ENCODE data around the gene SYT11.
"Not testable (repeated sequence)": the region's sequence is repeated elsewhere in the genome, so short reads cannot be mapped to it uniquely, and the experiment has no call there.

The SYT11 gene

DNA sequence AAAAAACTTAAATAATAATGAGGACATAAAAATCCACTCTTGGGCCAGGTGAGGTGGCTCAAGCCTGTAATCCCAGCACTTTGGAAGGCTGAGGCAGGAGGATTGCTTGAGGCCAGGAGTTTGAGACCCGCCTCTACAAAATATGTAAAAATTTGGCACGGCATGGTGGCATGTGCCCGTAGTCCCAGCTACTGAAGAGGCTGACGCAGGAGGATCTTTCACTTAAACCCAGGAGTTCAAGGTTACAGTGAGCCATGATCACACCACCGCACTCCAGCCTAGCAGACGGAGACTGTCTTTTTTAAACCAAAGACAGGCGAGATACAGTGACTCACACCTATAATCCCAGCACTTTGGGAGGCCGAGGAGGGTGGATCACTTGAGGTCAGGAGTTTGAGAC, 37.1 kb downstream of the SYT11 start:
- in situ Hi-C loops (cut with MboI; ENCODE audit: low sequenced_read_pairs), result not testable (repeated sequence)

DNA sequence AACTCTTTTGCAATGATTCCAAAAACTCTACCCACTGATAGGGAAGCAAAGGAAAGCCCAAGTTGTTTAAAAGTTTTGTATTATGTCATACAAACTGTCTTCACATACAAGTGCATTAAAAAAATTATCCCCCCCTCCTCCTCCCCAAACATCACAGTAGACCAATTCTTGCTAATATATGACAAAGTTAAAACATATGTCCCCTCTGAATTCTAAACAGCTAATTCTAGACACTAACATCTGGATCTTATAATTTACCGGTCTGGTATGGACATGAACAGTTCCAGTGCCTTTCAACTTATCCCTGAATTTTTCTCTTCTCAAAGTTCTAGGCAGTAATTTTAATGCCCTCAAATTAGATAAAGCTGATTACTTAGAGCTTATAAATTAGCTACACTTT, 38.4 kb downstream of the SYT11 start:
- in situ Hi-C loops (cut with MboI; ENCODE audit: low sequenced_read_pairs), result no loop called here

DNA sequence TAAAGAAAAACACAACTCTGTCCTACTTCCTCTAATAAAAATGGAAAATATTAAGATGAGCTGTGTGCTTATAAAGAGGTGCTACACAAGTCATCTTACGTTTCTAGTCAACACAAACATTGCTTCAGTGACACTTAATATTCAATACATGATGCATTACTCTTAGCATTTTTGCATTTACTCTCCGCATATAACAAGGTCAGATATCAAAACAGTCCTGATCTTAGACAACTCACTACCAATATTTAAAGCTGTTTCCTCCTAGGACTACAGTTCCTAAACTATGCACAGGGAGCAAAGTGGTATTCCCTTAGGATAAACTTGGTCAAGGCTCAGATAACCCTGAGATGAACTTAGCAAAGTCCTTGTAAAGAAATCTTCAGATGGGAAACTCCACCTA, 39.5 kb downstream of the SYT11 start:
- in situ Hi-C loops (cut with MboI; ENCODE audit: low sequenced_read_pairs), result no loop called here

DNA sequence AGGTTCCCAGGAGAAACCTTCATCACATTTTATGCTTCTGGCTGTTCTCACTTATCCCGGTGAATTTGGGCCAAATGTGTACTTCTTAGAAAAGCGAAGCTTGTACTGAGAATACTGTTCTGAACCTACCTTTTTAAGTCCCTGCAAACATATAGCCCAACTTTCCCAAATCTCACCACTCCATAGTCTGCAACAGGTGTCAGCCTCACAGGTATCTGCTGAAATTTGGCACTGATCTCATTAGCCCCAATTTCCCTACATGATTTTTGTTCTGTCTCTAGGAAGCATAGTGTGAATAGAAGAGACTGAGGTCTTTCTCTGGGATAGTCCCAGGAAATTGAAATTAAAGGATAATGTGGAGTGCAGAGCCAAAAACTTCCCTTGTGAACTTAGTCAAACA, 40.3 kb downstream of the SYT11 start:
- in situ Hi-C loops (cut with MboI; ENCODE audit: low sequenced_read_pairs), result no loop called here

DNA sequence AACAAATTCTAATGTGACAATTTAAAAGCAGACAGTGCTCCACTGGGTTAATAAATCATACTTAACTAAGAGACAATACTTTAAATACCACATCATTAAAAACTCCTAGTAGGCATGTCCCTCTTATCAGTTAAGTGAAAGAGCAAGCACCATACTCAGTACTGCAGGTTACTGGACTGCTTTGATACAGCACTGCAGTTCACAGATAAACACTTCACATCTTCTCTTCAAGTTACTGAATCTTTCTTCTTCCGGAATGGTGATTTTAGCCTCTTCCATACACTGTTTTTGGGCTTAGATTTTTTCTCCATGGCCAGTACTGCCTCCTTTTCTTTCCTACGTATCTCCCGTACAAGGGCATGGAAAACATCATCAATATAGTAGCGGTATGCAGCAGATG, 40.8 kb downstream of the SYT11 start:
- in situ Hi-C loops (cut with MboI; ENCODE audit: low sequenced_read_pairs), result no loop called here

DNA sequence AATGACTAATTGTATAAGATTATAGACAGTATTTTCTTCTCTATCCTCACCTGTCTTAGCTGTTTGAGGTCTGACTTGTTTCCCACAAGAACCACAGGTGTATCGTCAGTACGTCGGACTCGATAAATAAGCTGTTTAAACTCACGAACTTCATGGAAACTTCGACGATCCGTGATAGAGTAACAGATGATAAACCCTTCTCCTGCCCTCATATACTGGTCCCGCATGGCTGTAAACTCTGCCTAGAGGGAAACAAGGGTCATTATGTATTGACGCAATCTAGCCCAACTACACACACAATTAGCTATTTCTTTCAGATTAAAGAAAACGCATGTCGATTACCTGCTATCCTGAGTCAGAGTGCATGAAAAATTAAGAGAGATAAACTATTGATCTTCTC, 44.9 kb downstream of the SYT11 start:
- in situ Hi-C loops (cut with MboI; ENCODE audit: low sequenced_read_pairs), result no loop called here

DNA sequence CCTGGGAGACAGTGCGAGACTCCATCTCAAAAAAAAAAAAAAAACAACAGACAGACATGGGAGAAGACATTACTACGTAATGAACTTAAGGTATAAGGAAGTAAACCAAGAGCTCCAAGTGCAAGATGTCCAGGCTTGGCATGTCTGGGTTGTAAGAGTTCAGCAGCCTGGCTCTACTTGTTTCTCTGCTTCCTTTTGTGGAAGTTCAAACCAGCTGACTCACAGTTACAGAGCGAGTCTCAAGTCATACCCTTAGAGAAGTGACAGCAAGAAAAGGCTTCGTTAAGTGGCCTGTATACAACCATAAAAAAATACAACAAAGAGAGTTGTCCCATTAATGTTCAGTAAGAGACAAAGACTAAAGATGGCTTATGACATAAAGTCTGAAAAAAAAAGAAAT, 50.5 kb downstream of the SYT11 start:
- in situ Hi-C loops (cut with MboI; ENCODE audit: low sequenced_read_pairs), result no loop called here

DNA sequence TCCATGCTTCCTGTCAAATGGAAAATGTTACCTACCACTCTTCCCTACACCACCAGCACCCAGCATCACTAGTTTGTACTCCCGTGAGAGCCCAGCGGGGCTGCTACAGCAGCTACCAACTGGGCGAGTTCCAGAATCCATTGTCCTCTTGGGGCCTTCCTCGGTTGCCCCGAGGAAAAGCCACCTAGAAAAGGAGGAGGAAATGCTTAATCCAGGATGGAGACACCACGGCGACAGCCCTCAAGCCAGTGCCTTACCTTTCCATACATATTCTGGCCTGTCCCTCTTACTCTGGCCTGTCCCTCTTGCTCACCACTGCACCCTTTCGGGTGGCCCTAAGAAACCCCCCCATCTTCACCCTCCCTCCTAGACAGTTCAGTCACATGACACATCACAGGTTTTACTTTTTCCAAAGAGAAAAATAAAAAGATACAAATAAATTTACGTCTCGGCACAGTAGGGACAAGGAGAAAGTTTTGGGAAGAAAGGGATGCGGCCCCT, 51.3 kb downstream of the SYT11 start:
- in situ Hi-C loops (cut with MboI; ENCODE audit: low sequenced_read_pairs), result no loop called here

DNA sequence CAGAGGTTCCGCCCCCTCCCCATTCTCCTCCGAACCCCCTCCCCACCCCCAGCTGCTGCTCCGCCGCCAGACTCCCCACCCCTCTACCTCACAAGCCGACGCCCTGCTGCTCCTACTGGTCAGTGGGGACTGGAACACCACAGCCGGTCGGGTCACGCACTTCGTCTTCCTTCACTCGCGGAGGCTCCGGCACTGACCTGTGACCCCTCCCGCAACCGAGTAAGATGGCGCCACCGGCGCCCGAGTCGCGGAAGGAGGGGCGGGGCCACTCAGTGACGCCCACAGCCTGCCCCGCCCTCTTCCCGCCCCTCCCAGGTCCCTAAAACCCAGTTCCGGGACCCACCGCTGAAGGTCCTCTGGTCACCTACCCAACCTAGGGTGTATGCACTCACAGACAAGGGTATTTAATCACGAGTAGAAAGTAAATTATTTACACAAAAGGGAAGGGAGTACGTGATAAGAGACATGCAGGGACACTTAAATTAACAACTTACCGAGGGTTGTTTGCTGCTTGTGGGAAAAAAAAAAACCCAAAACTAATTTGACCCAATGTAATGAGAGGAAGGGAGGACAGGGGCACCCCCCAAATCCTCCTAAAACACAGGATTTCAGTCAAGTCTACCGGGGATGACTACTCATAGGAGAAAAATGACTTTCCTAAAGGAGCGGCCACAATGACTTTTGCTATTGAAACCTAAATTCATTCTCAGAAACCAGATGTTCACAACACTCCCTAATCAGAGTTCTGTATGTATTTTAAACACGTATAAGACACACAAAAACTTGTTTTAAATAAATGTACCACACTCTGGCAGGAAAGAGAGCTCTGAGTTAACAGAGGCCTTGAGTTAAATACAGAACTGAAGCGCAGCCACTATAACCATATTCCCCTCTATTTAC, 52.0 kb downstream of the SYT11 start, which contains the start of gene RIT1:
RIT1 (minus strand) TSS at position 194 of the 900 bp plus-strand sequence. CDS start 588 bp downstream, outside the sequence.
- in situ Hi-C loops (cut with MboI; ENCODE audit: low sequenced_read_pairs), result no loop called here

DNA sequence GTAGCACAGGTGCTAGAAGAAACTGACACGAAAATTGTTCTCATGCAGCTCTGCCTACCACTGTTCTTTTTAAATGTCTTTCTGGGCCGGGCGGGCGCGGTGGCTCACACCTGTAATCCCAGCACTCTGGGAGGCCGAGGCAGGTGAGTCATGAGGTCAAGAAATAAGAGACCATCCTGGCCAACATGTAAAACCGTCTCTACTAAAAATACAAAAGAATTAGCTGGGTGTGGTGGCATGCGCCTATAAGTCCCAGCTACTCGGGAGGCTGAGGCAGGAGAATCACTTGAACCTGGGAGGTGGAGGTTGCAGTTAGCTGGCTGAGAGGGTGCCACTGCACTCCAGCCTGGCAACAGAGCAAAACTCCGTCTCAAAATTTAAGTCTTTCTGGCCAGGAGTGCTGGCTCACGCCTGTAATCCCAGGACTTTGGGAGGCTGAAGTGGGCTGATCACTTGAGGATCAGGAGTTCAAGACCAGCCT, 52.7 kb downstream of the SYT11 start:
- in situ Hi-C loops (cut with MboI; ENCODE audit: low sequenced_read_pairs), result no loop called here

DNA sequence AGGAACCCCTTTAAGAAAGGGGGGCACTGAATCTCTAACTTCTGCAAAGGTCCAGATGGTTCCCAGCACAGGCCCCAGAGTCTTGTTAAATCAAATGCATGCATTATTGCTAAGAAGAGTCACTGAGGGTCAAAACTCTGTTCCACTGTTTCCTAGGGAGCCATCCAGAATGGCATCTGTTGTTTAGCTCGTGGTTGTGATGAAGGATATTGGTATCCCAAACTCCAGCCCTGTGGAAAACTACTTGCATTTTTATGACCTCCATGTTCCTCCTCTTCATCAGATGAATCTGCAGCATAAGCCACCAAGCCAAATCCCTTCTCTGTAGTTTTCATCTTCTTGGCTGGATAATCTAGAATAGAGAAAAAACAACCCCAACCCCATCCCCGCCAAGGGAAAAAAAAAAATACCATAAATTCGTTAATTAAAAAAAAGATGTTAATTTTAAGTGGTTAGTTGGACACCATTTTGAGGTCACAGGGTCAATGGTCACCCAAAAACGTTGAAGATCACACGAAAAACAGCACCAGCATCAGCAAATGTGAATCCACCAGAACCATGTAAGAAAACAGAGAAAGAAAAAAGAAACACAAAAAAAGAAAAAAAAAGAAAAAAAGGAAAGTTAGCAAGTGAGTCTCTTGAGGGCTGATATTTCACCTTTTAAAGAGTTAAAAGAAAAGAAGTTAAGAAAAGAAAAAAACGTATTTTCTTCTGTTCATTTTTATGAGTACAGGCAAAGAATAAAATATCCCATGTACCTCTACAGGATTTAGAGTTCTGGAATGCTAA, 54.8 kb downstream of the SYT11 start:
- in situ Hi-C loops (cut with MboI; ENCODE audit: low sequenced_read_pairs), result no loop called here

DNA sequence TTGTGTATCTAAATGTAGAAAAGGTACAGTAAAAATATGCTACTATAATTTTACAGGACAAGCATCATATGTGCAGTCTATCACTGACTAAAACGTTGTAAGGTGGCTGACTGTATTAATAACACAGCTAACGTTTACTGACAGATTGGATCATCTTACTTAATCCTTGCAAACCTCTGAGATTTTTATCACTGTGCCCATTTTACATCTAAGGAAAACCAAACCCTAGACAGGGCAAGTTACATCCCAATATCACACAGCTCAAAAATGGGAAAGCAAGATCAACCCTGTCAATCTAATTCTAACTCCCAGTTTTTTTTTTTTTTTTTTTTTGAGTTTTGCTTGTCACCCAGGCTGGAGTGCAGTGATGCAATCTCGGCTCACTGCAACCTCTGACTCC, 59.3 kb downstream of the SYT11 start:
- in situ Hi-C loops (cut with MboI; ENCODE audit: low sequenced_read_pairs), result no loop called here

DNA sequence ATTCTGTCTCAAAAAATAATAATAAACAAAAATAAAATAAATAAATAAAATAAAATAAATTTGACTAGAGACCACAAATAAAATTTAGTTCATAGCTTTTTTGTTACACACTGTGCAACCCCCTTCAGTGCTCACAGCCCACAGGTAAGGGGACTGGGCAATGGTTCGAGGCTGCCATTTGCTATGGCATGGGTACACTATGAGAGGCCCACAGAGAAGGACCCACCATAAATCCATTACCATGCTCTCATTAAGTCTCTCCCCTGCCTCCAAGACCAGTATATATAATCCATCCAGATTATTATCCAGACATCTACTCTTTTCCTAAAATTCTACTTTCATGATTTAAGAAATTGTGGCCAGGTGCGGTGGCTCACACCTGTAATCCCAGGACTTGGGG, 60.4 kb downstream of the SYT11 start:
- in situ Hi-C loops (cut with MboI; ENCODE audit: low sequenced_read_pairs), result no loop called here

DNA sequence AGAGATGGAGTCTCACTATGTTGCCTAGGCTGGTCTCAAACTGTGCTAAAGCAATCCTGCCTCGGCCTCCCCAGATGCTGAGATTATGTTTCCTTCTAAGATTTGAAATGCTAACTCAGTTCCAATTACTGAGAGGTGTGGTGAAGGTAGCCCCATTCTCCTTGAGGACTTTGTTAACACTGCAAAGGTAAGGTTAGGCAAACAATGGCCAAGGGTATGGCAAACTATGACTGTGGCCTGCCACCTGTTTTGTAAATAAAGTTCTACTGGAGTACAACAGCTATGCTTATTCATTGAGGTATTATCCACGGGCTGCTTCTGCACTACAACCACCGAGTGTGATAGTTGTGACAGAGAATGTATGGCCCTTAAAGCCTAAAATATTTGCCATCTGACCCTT, 61.4 kb downstream of the SYT11 start:
- in situ Hi-C loops (cut with MboI; ENCODE audit: low sequenced_read_pairs), result no loop called here

DNA sequence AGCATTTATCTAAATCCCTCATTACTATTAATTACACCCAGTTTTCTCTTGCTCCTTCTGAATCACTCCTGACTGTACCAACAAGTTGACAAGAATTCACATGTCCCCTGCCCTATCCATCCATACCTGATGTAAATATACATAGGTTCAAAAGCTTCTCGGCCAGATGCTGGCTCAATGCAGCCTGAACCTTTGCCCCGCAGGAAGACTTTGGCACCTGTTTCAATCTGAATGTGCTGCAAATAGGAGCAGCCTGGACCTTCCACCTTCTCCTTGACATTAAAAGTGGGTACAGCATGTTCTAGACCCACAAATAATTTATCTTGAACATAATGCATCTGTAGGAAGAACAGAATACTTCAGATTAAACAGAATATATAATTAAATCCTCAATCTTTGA, 66.1 kb downstream of the SYT11 start:
- in situ Hi-C loops (cut with MboI; ENCODE audit: low sequenced_read_pairs), result no loop called here

DNA sequence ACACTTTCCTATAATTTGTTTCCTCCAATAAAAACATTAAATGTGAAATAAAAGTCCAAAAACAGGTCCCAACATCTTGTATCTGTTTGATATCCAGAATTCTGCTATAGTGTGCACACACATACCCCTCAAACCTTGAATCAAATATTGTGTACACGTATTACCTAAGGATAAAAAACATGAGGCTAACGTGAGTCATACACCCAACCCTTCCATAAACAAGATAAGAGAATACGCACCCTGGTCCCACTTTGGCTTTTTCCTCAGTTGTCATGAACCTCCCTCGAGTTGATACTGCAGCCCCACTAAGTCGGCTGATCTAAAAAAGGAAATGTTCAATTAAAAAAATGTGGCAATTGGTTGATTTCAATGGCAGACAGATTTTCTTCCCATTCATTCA, 69.7 kb downstream of the SYT11 start:
- in situ Hi-C loops (cut with MboI; ENCODE audit: low sequenced_read_pairs), result no loop called here

DNA sequence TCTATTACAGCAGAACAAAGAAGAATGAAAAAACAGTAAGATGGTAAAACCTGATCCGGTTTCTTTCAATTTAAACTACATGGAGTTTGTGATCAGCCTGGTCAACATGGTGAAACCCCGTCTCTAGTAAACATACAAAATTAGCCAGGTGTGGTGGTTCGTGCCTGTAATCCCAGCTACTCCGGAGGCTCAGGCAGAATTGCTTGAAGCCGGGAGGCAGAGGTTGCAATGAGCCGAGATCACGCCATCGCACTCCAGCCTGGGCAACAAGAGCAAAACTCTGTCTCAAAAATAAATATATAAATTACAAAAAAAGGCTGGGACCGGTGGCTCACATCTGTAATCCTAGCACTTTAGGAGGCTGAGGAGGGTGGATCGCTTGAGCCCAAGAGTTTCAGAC, 71.4 kb downstream of the SYT11 start:
- in situ Hi-C loops (cut with MboI; ENCODE audit: low sequenced_read_pairs), result not testable (repeated sequence)

DNA sequence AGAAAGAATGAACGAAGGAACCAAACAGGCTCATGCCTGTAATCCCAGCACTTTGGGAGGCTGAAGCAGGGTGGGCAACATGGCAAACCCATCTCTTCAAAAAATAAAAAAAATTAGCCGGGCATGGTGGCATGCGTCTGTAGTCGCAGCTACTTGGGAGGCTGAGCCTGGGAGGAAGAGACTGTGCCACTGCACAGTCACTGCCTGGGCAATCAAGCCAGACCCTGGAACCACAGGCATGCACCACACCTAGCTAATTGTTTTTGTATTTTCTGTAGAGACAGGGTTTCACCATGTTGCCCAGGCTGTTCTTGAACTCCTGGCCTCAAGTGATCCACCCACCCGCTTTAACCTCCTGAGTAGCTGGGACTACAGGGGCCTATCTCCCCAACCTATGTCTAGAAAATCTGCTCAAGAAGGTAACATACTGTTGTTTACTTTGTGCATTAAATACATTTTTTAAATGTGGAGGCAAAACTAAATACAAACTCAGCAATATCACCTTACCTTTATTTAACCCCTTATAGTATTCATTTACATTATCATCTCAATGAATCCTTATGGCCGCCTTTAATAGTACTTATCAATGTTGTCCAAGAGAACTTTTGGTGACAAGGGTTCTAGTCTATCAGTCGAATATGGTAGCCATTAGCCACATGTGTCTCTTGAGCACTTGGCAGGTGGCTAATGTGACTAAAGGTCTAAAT, 72.1 kb downstream of the SYT11 start:
- in situ Hi-C loops (cut with MboI; ENCODE audit: low sequenced_read_pairs), result no loop called here

DNA sequence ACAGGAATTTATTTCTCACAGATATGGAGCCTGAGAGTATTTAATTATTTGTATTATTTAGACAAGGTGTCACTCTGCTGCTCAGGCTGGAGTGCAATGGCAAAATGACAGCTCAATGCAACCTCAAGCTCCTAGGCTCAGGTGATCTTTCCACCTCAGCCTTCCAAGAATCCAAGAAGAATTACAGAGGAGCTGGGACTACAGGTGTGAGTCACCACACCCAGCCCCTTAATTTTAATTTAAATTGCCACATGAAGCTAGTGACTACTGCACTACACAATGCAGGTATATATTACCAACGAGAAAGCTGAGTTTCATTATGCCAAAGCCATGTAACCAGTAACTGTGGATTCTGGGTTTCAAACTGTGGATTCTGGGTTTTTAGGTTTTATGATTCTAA, 72.7 kb downstream of the SYT11 start:
- in situ Hi-C loops (cut with MboI; ENCODE audit: low sequenced_read_pairs), result no loop called here

DNA sequence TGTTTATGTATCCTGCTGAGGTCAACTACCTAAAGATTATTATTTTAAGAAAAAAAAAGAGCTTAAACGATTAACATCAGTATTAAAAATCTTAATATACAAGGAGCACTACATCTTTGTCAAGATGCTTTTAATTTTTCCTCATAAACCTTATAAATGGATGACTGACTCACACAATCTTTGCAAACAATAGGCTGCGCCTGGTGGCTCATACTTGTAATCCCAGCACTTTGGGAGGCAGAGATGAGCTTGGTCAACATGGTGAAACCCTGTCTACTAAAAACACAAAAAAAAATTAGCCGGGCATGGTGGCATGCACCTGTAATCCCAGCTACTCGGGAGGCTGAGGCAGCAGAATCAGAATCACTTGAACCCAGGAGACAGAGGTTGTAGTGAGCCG, 73.1 kb downstream of the SYT11 start:
- in situ Hi-C loops (cut with MboI; ENCODE audit: low sequenced_read_pairs), result no loop called here

DNA sequence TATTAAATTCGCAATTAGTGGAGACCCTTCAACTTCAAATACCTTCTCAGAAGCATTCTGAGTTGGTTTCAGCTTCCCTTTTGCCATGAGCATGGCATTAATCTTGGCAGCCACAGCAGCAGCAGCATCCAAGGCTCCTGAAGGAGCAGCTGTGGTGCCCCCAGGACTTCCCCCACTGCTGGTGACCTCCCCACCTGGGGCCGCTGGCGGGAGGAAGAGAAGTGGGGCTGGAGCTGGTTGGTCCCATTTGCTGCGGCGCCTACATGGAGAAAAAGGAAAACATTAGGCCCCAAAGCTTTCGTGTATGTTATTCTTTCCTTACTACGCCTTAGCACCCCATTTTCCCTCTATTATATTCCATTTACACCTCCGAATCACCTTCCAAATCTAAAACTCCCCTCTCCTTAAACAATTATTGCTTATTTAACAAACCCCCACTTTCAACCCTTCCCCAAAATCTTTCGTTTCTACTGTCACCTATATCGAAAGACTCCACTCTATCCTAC, 74.3 kb downstream of the SYT11 start:
- in situ Hi-C loops (cut with MboI; ENCODE audit: low sequenced_read_pairs), result no loop called here
